HG02763 (cell line): ENCODE results near the gene ATP6V1F.
"Not testable (repeated sequence)": the region's sequence is repeated elsewhere in the genome, so short reads cannot be mapped to it uniquely, and the experiment has no call there.

Source experiments
- ATAC-seq: cut with Tn5 transposase; IDR thresholded peaks from one replicate; pipeline ENCODE4 v1.9.1; 2021; ENCODE audit warnings: mild to moderate bottlenecking, moderate library complexity; ENCODE audit not compliant: unreplicated experiment

The ATP6V1F gene

GRCh38 chr7:128894101-128894440 lies 31.4 kb downstream of the ATP6V1F start:
- ATAC-seq: no peak

GRCh38 chr7:128895320-128895719 lies 32.7 kb downstream of the ATP6V1F start:
- no peak for ATAC-seq

GRCh38 chr7:128899392-128899791 lies 36.7 kb downstream of the ATP6V1F start:
- no peak for ATAC-seq

GRCh38 chr7:128900237-128900636 lies 37.6 kb downstream of the ATP6V1F start:
- no peak for ATAC-seq

- ATAC-seq: no peak
Measured at GRCh38 chr7:128902761-128903585, 40.3 kb downstream of the ATP6V1F start.

GRCh38 chr7:128903621-128904361 lies 41.1 kb downstream of the ATP6V1F start:
- ATAC-seq: no peak

- peak; percentile 43 for ATAC-seq
Measured at GRCh38 chr7:128904381-128905197, 41.9 kb downstream of the ATP6V1F start.

GRCh38 chr7:128906001-128906765 lies 43.5 kb downstream of the ATP6V1F start:
- ATAC-seq: no peak

GRCh38 chr7:128906766-128907559 lies 44.3 kb downstream of the ATP6V1F start:
- no peak for ATAC-seq

- no peak for ATAC-seq
Measured at GRCh38 chr7:128908750-128909624, 46.3 kb downstream of the ATP6V1F start.

- ATAC-seq: no peak
Measured at GRCh38 chr7:128909625-128910568, 47.2 kb downstream of the ATP6V1F start.

GRCh38 chr7:128910569-128910945 lies 47.9 kb downstream of the ATP6V1F start, which contains the start of gene KCP:
TSS of gene KCP (minus strand) at chr7:128910709. CDS start at chr7:128910676, 33 bp downstream.
- no peak for ATAC-seq

GRCh38 chr7:128911423-128912031 lies 48.9 kb downstream of the ATP6V1F start:
- ATAC-seq: no peak

- no peak for ATAC-seq
Measured at GRCh38 chr7:128912281-128912680, 49.6 kb downstream of the ATP6V1F start.

GRCh38 chr7:128912709-128913495 lies 50.2 kb downstream of the ATP6V1F start:
- ATAC-seq: not testable (repeated sequence)

GRCh38 chr7:128913870-128914565 lies 51.4 kb downstream of the ATP6V1F start:
- no peak for ATAC-seq
